NCI-H82 (cell line): ENCODE data around the gene FARP1.

Experiments
- DNase-seq: peaks from one replicate; lab custom pipeline; 2025; lab: John Stamatoyannopoulos, UW

FARP1 gene

DNA sequence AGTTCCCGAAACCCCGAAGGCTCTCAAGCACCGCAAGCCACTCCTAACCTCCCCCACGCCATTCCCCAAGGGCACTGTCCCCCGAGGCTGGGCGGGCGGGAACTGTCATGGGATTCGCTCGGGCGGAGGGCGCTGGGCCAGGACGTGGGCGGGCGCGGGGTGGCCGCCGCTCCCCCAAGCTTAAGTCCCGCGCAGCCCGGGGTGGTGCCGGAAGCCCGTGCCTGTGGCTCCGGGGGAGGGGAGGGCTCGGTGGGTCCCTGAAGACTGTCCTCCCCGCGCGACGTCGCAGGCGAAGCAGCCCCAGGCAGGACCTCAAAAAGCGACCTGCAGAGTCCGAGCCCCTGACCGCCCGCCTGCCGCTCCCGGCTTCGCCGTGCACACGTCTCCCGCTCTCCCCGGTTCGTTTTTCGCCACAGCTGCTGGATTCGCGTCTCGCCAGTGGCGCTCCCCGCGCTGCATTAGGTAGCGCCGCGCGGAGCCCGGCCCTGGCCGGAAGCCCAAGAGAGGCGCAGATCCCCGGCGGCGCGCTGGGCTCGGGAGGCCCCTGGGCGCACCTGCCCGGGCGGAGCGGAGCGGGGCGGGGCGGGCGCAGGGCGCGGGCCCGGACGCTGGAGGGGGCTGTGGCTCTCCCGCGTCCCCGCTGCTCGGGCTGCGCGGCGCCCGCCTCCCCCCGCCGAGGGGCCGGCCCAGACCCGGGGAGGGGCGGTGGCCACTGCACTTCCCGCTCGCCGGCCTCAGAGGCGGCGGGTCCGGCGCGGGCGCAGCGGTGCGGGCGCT is at the start of gene FARP1:
FARP1 (plus strand) TSS at position 715 of the 777 bp plus-strand sequence. CDS start 70,149 bp downstream, outside the sequence.
- peak; percentile 92 for DNase-seq

- DNase-seq: no peak
Observed at GRCh38 chr13:98094678-98095266, 48.1 kb upstream of the FARP1 start.

DNA sequence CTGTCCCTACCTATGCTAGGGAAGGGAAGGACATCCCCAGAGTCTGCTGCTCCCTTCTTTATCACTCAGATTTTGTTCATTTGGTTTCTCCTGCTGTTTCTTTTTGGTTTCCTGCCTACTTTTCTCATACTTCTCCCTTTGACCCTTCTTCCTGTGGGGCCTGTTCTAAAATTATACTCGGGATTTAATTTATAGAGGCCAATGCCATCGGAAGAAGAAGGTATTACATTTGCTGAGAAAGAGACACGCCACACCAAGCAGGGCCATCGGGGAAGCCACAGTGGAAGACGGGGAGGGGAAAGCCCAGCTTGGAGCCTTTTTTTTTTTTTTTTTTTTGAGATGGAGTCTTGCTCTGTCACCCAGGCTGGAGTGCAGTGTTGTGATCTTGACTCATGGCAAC is 46.8 kb upstream of the FARP1 start:
- DNase-seq: no peak

DNA sequence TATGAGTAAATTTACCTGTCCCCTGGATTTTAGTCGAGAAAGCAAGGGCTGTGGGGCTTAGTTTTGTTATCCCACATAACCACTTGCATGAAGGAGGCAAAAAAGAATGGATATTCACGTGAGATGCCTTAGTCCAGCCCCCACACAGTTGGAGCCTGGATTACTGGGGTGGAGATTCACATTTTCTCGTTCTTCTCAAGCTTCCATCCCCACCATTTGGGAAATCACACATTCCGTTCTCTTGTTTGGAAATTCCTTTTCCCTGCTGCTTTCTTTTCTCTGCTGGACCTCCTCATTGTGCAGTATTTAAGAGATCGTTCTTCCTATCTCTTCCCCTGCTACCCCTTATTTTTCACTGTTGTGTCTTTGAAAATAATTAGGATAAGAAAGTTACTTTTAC is 45.1 kb upstream of the FARP1 start:
- DNase-seq: no peak

DNA sequence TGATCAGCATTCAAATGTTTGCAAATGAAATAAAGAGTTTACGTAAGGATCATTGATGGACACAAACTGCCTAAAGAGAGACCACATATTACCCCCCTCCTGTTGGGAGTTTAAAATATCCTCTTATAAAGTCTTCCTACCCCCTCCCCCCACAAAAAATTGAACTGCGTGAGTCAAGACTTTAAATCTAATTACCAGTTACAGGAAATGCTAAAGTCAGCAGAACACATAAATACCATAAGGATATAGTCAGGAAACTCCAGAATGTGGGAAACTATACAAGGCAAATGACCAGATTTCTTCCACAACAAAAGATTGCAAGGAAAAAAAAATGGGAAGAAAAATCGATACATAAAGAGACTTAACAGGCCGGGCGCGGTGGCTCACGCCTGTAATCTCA is 44.4 kb upstream of the FARP1 start:
- DNase-seq: no peak

DNA sequence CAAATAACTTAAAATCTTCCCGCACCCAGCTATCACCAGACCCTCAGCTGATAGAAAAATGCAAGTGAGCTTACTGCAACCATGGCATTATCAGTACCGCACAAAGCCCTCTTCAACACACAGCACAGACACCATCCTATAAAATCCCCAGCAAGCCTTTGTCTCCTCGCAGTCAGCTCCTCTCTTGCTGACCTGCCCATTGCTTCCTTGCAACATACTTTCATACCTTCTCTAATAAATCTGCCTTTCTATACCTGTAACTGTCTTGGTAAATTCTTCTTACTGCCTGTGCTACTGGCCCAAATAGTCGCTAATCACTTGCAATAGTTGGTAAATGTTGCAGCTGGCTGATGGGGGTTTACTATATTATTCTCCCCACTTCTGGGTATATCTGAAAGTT is 43.3 kb upstream of the FARP1 start:
- DNase-seq: no peak

GRCh38 chr13:98100481-98100880 is 42.4 kb upstream of the FARP1 start:
- DNase-seq: no peak

- DNase-seq: no peak
Observed at GRCh38 chr13:98103531-98103930, 39.4 kb upstream of the FARP1 start.

GRCh38 chr13:98103942-98104880 is 38.7 kb upstream of the FARP1 start:
- peak; percentile 33 for DNase-seq

DNA sequence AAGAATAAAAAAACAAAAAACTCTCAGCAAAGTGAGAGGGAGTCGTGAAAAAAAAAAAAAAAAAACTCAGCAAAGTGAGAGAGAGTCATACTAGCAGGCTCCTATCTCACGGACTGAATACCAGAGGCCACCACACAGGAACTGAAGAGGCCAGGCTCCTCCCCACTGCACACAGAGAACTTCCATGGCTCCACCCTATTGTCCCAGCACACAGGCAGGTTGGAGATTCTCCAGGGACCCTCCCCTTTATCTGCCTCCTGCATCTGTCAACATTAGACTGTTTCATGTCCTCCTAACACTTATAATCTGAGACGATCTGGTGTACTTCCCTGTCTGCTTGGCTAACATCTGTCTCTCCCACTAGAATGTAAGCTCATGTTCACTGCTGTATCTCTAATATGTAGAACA is 37.0 kb upstream of the FARP1 start:
- peak; percentile 75 for DNase-seq

- no peak for DNase-seq
Observed at GRCh38 chr13:98108341-98108740, 34.6 kb upstream of the FARP1 start.

DNA sequence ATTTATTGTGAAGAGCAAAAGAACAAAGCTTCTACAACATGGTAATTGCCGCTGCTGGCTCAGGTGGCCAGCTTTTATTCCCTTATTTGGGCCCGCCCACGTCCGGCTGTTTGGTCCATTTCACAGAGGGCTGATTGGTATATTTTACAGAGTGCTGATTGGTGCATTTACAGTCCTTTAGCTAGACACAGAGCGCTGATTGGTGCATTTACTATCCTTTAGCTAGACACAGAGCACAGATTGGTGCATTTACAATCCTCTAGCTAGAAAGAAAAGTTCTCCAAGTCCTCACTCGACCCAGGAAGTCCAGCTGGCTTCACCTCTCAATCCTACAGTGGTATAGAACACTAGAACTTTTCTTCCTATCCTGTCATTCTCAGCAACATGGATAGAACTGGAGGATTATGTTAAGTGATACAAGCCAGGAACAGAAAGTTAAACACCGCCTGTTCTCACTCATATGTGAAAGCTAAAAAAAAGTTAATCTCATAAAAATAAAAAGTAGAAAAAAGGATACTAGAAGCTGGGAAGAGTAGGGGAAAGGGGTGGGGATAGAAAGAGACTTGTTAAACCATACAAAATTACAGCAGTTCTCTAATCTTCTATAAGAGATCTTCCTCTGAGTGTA is 33.6 kb upstream of the FARP1 start:
- DNase-seq: no peak

DNA sequence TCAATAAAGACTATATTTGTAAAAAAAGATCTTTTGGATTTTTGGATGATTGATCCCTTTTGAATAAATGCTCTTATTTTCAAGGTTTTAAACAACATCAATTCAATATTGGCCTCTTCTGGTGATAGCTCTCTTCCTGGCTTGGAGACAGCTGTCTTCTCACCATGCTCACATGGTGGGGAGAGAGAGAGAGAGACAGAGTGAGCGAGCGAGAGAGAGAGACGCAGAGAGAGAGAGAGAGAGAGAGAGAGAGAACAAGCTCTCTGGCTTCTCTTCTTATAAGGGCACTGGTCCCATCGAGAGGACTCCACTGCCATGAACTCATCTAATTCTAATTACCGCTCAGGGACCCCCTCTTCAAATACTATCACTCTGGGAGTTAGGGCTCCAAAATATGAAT is 32.1 kb upstream of the FARP1 start:
- DNase-seq: no peak

GRCh38 chr13:98111168-98112098 is 31.5 kb upstream of the FARP1 start:
- DNase-seq: no peak

DNA sequence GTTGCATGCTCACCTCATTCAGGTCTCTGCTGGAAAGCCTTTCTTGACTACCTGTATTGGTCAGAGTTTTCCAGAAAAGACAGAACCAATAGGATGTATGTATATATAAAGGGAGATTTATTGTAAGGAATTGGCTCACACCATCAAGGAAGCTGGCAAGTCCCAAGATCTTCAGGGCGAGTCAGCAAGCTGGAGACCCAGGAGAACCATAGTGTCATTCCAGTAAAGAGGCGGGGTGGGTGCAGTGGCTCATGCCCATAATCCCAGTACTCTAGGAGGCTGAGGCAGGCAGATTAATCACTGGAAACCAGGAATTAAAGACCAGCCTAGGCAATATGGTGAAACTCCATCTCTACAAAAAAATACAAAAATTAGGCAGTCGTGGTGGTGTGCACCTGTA is 30.4 kb upstream of the FARP1 start:
- no peak for DNase-seq

GRCh38 chr13:98118865-98119264 is 24.0 kb upstream of the FARP1 start:
- DNase-seq: no peak

- DNase-seq: peak; percentile 99
Observed at GRCh38 chr13:98123176-98123575, 19.7 kb upstream of the FARP1 start.

DNA sequence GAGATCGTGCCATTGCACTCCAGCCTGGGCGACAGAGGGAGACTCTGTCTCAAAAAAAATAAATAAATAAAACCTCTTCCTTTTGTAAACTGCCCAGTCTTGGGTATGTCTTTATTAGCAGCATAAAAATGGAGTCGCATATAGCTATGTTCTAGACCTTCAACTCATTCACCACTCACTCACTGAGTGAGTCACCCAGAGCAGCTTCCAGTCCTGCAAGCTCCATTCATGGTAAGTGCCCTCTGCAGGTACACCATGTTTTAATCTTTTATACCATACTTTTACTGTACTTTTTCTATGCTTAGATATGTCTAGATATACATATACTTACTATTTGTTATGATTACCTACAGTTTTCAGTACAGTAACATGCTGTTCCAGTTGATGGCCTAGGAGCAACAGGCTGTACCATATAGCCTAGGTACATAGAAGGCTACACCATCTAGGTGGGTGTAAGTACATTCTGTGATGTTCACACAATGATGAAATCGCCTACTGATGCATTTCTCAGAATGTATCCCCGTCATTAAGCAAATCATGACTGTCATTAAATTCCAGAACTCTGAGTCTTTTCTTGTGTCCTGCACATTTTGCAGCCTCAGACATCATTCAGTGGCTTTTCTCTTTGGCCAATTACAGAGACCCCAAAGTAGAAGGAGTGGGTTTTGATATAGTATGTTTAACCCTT is 13.7 kb upstream of the FARP1 start:
- no peak for DNase-seq

- DNase-seq: no peak
Observed at GRCh38 chr13:98133946-98134345, 8.9 kb upstream of the FARP1 start.

GRCh38 chr13:98134901-98135300 is 8.0 kb upstream of the FARP1 start:
- no peak for DNase-seq
